Keratinocyte (primary cell): ENCODE measurements around the gene RIC1.

Experiments
- CTCF ChIP-seq, 3 experiments: IDR thresholded peaks in 1 of 3; conservative IDR thresholded peaks in 1 of 3; optimal IDR thresholded peaks in 1 of 3; 2 replicates in 2 of 3; 3 replicates in 1 of 3; pipeline versions ENCODE3 to v1.5.1; 2011; ENCODE audit warnings: low read length in 3 of 3, mild to moderate bottlenecking in 3 of 3, moderate library complexity in 2 of 3, control low read depth in 1 of 3, inconsistent platforms in 1 of 3; ENCODE audit not compliant: insufficient read depth in 2 of 3; ENCODE audit errors: extremely low read depth in 1 of 3
- EZH2 ChIP-seq: IDR thresholded peaks from one replicate; pipeline ENCODE4 v1.6.1; 2012; ENCODE audit warnings: inconsistent platforms, mild to moderate bottlenecking, low read length, moderate library complexity

- TF ChIP-seq CTCF (optimal IDR thresholded peaks at IDR 0.05 in 1 of 3, IDR thresholded peaks at IDR 0.05 in 1 of 3, conservative IDR thresholded peaks at IDR 0.05 in 1 of 3; ENCODE audit: extremely low read depth in 1 of 3, insufficient read depth in 2 of 3, low read length in 3 of 3), result no peak
- TF ChIP-seq EZH2, result no peak
These were observed 41.9 kb upstream of the RIC1 start for GRCh38 chr9:5587024-5587423.
